Measurements from ENCODE around the gene CEP41.
"Not testable (repeated sequence)": the region's sequence is repeated elsewhere in the genome, so short reads cannot be mapped to it uniquely, and the experiment has no call there.

Gene CEP41

DNA sequence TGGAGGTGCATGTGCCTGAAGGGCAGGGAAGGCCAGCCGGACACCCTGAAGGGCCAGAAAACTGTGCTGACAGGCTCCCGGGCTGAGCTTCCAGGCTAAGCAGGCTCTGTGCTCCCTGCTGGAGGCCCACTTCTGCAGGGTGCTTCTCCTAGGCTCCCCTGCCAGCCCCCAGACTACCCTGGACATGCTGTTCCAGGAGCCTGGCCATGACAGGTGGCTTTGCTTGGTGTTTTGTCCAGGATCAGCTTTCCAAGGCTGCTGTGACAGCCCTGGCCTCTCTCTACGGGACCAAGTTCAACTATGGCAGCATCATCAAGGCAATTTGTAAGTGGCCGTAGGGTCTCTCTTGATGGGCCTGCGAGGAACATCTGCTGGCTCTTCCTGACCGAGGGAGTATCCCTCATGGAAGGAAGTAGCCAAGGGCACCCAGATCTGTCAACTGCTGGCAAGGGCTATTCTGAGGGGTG is 55.2 kb downstream of the CEP41 start:
- no peak for DNase-seq

DNA sequence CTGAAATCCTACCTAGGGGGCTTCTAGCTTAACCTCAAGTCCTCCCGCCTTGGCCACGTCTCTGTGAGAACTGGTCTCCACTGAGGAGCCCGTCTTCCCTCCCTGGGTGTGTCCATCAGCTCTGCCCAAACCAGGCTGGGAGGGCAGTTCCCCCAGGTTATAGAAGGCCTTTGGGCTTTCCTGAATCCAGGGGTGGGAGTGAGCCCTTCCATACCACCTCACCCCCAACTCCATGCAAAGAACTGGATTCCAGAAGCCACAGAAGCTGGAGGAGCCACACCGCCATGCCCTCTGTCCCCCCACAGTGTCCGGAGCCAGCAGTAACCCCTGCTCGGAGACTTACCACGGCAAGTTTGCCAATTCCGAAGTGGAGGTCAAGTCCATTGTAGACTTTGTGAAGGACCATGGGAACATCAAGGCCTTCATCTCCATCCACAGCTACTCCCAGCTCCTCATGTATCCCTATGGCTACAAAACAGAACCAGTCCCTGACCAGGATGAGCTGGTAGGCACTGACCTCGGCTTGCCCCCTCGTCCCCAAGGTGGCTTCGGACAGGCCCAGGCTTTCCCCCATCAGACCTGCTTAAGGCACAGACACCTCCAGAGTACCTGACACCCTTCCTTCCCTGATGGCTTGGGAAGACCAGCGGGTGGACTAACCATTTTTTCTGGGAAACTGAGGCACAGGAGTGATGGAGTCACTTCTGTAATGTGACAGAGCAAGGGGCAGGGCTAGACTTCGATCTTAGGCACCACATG is 55.8 kb downstream of the CEP41 start:
- no peak for DNase-seq

- no peak for DNase-seq
Measured at GRCh38 chr7:130384371-130384801, 56.4 kb downstream of the CEP41 start.

GRCh38 chr7:130383187-130383980 is 57.4 kb downstream of the CEP41 start:
- no peak for DNase-seq

DNA sequence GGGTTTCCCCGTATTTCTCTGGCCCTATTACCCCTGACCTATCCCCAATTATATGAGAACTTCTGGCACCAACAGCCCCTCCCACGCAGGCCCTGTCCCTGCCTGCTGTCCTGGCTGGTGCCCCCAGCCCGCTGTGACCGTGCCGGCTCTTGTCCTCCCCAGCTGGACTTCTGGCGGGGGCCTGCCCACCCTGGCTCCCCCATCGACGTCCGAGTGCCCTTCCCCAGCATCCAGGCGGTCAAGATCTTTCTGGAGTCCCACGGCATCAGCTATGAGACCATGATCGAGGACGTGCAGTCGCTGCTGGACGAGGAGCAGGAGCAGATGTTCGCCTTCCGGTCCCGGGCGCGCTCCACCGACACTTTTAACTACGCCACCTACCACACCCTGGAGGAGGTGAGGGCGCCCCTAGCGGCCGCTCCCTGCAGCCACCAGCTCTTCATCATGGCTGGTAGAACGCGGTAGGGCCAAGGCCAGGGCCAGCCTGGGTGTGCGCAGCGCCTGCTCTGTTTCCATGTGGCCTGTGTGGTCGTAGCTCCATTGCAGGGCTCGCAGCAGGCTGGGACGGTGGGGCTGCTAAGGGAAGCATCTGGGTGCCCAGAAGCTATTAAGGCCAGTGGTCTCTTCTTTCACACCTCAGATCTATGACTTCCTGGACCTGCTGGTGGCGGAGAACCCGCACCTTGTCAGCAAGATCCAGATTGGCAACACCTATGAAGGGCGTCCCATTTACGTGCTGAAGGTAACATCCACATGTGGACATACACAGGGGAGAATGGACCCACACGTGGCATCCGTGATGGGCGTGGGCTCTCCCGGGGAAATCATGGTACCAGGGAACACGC is 59.1 kb downstream of the CEP41 start:
- no peak for DNase-seq

DNA sequence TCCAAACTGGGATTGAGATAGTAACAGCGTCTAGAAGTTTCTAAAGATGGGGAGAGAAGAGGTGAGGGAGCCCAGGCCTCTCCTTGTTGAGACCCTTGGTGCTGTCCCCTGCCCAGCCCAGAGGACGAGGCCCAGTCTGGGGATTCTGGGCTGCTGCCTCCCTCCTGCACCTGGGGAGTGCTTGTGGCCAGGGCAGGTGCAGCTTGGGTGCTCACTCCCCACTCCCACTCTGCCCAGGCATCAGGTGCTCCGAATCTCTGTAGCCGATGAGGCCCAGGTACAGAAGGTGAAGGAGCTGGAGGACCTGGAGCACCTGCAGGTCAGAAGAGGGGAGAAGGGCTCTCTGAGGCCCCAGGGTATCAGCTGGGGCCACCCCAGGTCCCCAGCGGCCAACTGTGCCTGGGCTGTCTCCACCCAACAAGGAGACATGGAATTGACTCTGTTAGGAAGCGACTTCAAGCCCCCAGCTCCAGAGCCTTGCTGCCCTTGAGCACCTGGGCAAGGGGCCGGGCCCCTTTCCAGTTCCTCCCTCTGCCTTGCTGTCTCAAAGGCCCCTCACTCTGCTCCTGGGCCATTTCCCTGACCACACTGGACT is 59.9 kb downstream of the CEP41 start:
- no peak for DNase-seq

- DNase-seq = no peak
Measured at GRCh38 chr7:130379921-130380860, 60.6 kb downstream of the CEP41 start, which contains the start of gene CPA1. TSS of gene CPA1 (plus strand) at chr7:130380494. CDS start at chr7:130380521, 27 bp downstream.

DNA sequence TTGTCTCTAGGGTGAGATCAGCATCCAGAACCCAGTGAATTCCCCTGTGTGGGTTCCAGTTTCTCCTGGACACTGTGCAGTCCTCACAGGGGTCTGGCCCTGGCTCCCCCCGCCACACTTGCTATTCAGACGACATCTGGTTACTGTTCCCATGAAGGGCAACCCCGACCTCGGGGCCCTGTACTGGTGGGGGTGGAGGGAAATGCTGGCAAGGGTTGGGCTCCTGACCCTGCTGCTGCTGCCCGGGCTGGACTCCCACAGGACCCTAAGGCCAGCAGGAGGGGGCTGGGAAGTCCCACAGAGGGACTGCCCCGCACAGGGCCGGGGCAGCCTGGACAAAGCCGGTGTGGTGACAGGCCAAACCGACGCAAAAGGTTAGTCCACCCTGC is 61.3 kb downstream of the CEP41 start:
- no peak for DNase-seq

DNA sequence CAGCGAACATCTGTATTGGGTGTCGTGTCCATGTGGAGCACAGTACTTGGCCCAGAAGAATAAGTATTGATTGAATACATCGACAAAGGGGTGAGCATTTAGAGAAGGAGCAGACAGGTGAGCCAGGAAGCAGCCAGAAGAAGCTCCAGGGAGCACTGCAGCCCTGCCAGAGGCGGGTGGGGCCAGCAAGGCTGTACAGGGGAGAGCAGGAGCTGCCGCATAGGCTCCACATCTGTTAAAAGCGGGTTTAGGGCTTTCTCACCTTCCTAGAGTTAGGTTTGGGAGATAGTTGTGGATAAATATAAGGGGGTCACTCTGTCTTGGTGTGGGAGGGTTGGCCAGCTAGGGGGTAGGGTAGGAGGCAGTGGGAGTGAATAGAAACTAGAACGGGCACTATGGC is 61.8 kb downstream of the CEP41 start:
- no peak for DNase-seq

GRCh38 chr7:130377178-130377577 is 63.6 kb downstream of the CEP41 start:
- no peak for DNase-seq

DNA sequence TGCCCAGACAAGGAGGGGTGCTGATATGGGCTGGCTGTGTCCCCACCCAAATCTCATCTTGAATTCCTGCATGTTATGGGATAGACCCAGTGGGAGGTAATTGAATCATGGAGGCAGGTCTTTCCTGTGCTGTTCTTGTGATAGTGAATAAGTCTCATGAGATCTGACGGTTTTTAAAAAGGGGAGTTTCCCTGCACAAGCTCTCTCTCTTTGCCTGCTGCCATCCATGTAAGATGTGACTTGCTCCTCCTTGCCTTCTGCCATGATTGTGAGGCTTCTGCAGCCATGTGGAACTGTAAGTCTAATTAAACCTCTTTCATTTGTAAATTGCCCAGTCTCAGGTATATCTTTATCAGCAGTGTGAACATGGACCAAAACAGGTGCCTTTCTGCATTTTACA is 64.4 kb downstream of the CEP41 start:
- DNase-seq = not testable (repeated sequence)

DNA sequence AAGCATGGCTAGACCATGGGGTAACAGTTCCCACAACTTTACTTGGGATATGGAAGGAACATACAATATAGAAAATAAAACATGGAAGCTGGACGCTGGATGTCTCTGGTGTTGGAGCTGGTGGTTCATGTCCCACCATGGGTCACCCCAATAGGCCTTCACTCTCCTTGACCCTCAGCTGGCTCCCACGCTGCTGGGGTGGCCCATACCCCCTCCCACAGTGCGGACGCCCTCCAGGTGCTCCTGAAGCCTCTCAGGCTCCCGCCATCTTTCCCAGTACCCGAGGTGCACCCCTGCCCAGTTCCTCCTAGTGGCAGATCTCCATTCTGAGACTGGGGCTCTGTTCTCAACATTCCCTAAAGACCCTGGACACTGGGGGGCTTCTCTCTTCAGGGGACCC is 66.3 kb downstream of the CEP41 start:
- DNase-seq = no peak

- DNase-seq = no peak
Measured at GRCh38 chr7:130372402-130373165, 68.2 kb downstream of the CEP41 start.

- no peak for DNase-seq
Measured at GRCh38 chr7:130371046-130371445, 69.8 kb downstream of the CEP41 start.

DNA sequence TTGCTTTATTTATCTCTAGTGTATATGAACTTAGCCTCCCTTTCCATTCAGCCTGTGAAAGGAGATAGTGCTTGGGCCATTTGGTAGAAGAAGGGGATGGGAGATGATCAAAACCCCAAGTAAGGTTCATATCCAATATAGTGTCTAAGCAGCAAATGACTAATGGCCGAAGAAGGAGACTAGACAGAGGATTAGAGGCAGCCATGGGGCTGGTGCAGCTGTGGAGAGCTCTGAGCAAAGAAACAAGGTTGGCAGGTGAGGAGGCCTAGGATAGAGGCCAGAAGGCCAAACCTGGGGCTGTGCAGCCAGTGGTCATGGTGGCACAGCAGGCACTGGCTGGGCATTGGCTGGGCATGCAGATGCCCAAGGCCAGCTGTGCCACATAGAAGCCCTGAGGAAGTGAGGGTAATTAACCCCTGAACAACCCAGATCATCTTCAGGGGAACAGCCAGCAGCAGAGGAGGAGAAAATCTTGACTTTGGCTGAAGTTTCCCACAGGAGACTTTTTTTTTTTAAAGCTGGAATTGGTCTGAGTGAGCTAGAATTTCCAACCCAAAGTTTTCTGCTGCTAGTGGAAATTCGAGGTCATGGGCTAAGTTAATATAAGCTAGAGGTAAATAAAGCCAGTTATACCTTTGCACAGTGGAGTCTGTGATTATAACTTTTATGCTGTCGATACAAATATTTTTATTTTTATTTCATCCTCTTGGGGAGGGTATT is 70.8 kb downstream of the CEP41 start:
- DNase-seq = no peak

GRCh38 chr7:130369110-130369711 is 71.6 kb downstream of the CEP41 start:
- DNase-seq = no peak

- no peak for DNase-seq
Measured at GRCh38 chr7:130367836-130368746, 72.7 kb downstream of the CEP41 start.

- no peak for DNase-seq
Measured at GRCh38 chr7:130367088-130367755, 73.6 kb downstream of the CEP41 start.

Measured in activated CD4-positive, alpha-beta T cell treated with anti-CD3 and anti-CD28 coated beads, Interleukin-2, amount 50 U/mL, for 1 hour (primary cell).